ENCODE data around the gene TUBB4A. TPM values are rescaled to one million over a fixed set of nuclear protein-coding genes. Genes with fewer than 3 reads are reported as not detected.

TUBB4A gene
- total RNA-seq, 2 donors from 2014 or later, result not detected

DNA sequence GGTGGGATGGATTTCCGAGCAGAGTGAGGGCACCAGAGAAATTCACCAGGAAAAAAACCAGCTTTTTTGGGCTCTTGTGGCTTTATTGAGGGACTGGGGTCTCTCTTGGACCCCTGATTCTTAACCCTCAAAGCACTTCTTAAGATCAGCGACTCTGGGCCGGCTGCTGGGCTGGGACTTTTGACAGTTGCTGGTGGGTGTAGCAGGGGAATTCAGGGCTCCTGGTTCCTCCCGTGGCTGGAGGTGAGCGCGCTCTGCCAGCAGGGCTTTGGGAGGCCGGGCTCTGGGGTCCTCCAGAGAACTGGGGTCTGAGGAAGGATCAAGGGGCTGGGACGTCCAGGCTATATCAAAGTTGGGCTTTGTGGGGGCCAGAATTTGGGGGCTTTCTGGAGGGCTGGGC lies 34.7 kb downstream of the TUBB4A start:
- DNase-seq (ENCODE audit: low spot score) (no peak), ATAC-seq (ENCODE audit: insufficient number of reproducible peaks, low FRiP score, low read depth) (no peak)
- no peaks in the 10 kb centered on the region for H3K4me1 ChIP-seq (ENCODE audit: control insufficient read depth in 1 of 2, low read depth in 2 of 2)
- no peaks in the 10 kb centered on the region for H3K9me3 ChIP-seq
- no peak overlapping the region for H3K4me3 ChIP-seq
- no peaks in the 10 kb centered on the region for H3K27me3 ChIP-seq (replicated peaks; ENCODE audit: insufficient read depth)
- no peak overlapping the region for H3K27ac ChIP-seq
- TF ChIP-seq, protein P1, sequence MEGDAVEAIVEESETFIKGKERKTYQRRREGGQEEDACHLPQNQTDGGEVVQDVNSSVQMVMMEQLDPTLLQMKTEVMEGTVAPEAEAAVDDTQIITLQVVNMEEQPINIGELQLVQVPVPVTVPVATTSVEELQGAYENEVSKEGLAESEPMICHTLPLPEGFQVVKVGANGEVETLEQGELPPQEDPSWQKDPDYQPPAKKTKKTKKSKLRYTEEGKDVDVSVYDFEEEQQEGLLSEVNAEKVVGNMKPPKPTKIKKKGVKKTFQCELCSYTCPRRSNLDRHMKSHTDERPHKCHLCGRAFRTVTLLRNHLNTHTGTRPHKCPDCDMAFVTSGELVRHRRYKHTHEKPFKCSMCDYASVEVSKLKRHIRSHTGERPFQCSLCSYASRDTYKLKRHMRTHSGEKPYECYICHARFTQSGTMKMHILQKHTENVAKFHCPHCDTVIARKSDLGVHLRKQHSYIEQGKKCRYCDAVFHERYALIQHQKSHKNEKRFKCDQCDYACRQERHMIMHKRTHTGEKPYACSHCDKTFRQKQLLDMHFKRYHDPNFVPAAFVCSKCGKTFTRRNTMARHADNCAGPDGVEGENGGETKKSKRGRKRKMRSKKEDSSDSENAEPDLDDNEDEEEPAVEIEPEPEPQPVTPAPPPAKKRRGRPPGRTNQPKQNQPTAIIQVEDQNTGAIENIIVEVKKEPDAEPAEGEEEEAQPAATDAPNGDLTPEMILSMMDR (IDR thresholded peaks at IDR 0.05), result no peak
- H3K36me3 ChIP-seq, result no peaks in the 10 kb centered on the region

DNA sequence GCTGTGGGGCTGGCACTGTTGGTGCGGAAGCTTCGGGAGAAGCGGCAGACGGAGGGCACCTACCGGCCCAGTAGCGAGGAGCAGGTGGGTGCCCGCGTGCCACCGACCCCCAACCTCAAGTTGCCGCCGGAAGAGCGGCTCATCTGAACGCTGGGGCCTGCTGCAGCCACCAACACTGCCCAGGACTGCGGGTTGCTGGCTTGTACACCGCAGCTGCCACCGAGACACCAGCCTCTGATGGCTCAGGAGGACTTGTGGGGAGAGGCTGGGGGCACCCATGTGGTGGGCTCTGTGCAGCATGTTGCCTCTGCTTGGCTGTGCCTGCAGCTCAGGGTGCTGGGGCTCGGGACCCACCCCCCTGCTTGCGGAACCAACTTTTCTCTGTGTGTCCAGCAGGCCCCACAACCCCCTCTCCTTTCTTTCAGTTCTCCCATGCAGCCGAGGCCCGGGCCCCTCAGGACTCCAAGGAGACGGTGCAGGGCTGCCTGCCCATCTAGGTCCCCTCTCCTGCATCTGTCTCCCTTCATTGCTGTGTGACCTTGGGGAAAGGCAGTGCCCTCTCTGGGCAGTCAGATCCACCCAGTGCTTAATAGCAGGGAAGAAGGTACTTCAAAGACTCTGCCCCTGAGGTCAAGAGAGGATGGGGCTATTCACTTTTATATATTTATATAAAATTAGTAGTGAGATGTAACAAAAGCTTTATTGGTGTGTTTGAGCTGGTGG lies 35.4 kb downstream of the TUBB4A start:
- no peaks in the 10 kb centered on the region for H3K4me1 ChIP-seq (ENCODE audit: control insufficient read depth in 1 of 2, low read depth in 2 of 2)
- TF ChIP-seq, protein P1 (IDR thresholded peaks at IDR 0.05), result no peak
- H3K27me3 ChIP-seq (replicated peaks; ENCODE audit: insufficient read depth), result no peaks in the 10 kb centered on the region
- no peak overlapping the region for H3K4me3 ChIP-seq
- no peaks in the 10 kb centered on the region for H3K36me3 ChIP-seq
- ATAC-seq (ENCODE audit: insufficient number of reproducible peaks, low FRiP score, low read depth), result no peak
- H3K9me3 ChIP-seq, result no peaks in the 10 kb centered on the region
- no peak overlapping the region for H3K27ac ChIP-seq
- DNase-seq (ENCODE audit: low spot score), result no peak

DNA sequence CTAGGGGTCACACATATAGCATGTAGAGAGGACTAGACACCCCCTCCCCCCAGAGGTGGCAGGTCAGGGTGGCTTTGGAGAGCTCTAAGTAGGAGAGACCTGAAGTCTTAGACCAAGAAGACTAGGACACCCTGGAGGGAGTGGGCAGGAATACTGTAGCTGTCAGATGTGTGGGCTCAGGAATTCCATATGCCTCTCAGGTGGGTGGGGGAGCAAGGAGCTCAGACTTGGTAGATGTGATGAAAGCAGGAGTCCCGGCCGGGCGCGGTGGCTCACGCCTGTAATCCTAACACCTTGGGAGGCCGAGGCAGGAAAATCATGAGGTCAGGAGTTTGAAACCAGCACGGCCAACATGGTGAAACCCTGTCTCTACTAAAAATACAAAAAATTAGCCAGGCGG lies 36.4 kb downstream of the TUBB4A start:
- no peak overlapping the region for H3K27ac ChIP-seq
- H3K36me3 ChIP-seq, result no peaks in the 10 kb centered on the region
- no peaks in the 10 kb centered on the region for H3K27me3 ChIP-seq (replicated peaks; ENCODE audit: insufficient read depth)
- TF ChIP-seq, protein P1 (IDR thresholded peaks at IDR 0.05), result no peak
- H3K9me3 ChIP-seq, result no peaks in the 10 kb centered on the region
- no peaks in the 10 kb centered on the region for H3K4me1 ChIP-seq (ENCODE audit: control insufficient read depth in 1 of 2, low read depth in 2 of 2)
- no peak overlapping the region for H3K4me3 ChIP-seq
- ATAC-seq (ENCODE audit: insufficient number of reproducible peaks, low FRiP score, low read depth) (no peak), DNase-seq (ENCODE audit: low spot score) (no peak)

DNA sequence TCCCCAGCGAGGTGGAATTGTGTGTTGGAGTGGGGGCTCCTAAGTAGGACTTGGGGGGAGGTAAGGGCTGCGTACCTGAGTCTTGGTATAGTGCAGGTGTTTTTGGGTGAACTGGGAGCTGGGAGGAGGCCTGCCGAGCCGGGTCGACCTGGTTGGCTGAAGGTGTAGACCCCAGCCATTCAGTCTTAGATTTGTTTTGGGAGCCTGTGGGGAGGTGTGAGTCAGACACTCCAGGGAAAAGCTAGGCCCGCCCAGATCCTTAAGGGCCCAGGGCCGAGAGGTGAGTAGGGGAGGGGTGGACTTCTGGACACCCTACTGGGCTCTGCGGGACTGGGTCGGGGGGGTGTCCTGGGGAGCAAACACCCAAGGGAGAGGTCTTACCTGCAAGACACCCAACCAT lies 37.1 kb downstream of the TUBB4A start:
- DNase-seq (ENCODE audit: low spot score), result no peak
- Histone ChIP-seq H3K4me1 (ENCODE audit: control insufficient read depth in 1 of 2, low read depth in 2 of 2) (no peaks in the 10 kb centered on the region), H3K4me3 (no peak overlapping the region), H3K27ac (no peak overlapping the region), H3K9me3 (no peaks in the 10 kb centered on the region), H3K27me3 (replicated peaks; ENCODE audit: insufficient read depth) (no peaks in the 10 kb centered on the region), H3K36me3 (no peaks in the 10 kb centered on the region)
- no peak for ATAC-seq (ENCODE audit: insufficient number of reproducible peaks, low FRiP score, low read depth)
- TF ChIP-seq, protein P1 (IDR thresholded peaks at IDR 0.05), result no peak

DNA sequence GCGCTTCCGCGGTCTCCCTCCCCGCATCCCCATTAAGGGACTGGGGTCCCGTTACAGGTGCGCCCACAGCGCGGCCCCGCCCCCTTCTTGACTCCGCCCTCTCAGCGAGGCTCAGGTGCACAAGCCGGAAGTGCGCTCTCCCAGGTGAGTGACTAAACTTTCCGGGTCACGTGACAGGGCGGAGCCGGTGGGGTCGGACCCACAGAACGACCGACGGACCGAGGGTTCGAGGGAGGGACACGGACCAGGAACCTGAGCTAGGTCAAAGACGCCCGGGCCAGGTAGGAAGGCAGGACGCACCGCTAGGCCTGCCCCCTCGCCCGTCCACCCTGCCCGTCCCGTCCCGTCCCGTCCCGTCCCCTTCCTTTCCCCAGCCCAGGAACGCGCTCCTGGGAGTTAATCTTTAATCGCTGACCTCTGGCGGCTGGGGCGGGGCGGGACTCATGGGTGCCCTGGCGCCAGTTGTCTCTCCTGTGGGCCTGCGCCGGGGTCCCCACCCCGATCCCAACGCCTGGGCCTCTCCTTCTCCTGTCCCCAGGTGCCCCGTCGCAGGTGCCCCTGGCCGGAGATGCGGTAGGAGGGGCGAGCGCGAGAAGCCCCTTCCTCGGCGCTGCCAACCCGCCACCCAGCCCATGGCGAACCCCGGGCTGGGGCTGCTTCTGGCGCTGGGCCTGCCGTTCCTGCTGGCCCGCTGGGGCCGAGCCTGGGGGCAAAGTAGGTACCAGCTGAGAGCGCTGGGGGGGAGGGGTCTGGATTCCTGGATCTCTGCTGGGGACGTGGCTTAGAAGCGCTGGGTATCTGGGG lies 37.8 kb downstream of the TUBB4A start, which contains the start of gene CRB3:
TSS of gene CRB3 (plus strand) at position 202 of the 804 bp plus-strand sequence. CDS start at position 633, 431 bp downstream.
- no peaks in the 10 kb centered on the region for H3K4me1 ChIP-seq (ENCODE audit: control insufficient read depth in 1 of 2, low read depth in 2 of 2)
- TF ChIP-seq, protein P1 (IDR thresholded peaks at IDR 0.05), result no peak
- ATAC-seq (ENCODE audit: insufficient number of reproducible peaks, low FRiP score, low read depth) (no peak), DNase-seq (ENCODE audit: low spot score) (no peak)
- no peaks in the 10 kb centered on the region for H3K36me3 ChIP-seq
- no peak within 1 kb of the TSS for H3K4me3 ChIP-seq
- no peaks in the 10 kb centered on the region for H3K9me3 ChIP-seq
- H3K27ac ChIP-seq, result no peak within 1 kb of the TSS
- no peaks in the 10 kb centered on the region for H3K27me3 ChIP-seq (replicated peaks; ENCODE audit: insufficient read depth)
